Upper lobe of left lung (tissue), 4 donors: ENCODE results near the gene PIK3CA.

Experiments
- POLR2A ChIP-seq, 4 donors: fragments of 450-650 bp; IDR thresholded peaks; one replicate each; pipeline ENCODE4 v1.5.1; 2016 to 2017; ENCODE audit warnings: antibody characterized with exemption in 4 of 4, mild to moderate bottlenecking in 2 of 4
- TF ChIP-seq, protein P1 (sequence below), 6 experiments: fragments of 450-650 bp in 4 of 6; fragments of 200-600 bp in 2 of 6; sonication (generic) in 2 of 6; IDR thresholded peaks; one replicate each; pipeline ENCODE4 v1.5.1; 2016 to 2019; ENCODE audit warnings: antibody characterized with exemption in 6 of 6

- TF ChIP-seq, protein P1, sequence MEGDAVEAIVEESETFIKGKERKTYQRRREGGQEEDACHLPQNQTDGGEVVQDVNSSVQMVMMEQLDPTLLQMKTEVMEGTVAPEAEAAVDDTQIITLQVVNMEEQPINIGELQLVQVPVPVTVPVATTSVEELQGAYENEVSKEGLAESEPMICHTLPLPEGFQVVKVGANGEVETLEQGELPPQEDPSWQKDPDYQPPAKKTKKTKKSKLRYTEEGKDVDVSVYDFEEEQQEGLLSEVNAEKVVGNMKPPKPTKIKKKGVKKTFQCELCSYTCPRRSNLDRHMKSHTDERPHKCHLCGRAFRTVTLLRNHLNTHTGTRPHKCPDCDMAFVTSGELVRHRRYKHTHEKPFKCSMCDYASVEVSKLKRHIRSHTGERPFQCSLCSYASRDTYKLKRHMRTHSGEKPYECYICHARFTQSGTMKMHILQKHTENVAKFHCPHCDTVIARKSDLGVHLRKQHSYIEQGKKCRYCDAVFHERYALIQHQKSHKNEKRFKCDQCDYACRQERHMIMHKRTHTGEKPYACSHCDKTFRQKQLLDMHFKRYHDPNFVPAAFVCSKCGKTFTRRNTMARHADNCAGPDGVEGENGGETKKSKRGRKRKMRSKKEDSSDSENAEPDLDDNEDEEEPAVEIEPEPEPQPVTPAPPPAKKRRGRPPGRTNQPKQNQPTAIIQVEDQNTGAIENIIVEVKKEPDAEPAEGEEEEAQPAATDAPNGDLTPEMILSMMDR (IDR thresholded peaks at IDR 0.05): no peak
- no peak for TF ChIP-seq POLR2A (IDR thresholded peaks at IDR 0.05)
Observed at GRCh38 chr3:179268400-179269051, 120.4 kb downstream of the PIK3CA start.
